GM23248 (cell line): ENCODE measurements around the gene PAPOLB. TPM values are rescaled to one million over a fixed set of nuclear protein-coding genes. Genes with fewer than 3 reads are reported as not detected.

Source experiments
- DNase-seq: peaks from one replicate; pipeline ENCODE4 v3.0.0-alpha.2; 2015
- H2AFZ ChIP-seq: fragments of 200-600 bp; sonication (generic); 2 replicates; pipeline ENCODE4 v1.6.1; 2016; ENCODE audit warnings: antibody characterized with exemption
- H3F3A ChIP-seq: fragments of 200-600 bp; sonication (generic); 2 replicates; pipeline ENCODE4 v1.6.1; 2016; ENCODE audit warnings: mild to moderate bottlenecking, antibody characterized with exemption, mixed run types; ENCODE audit not compliant: insufficient read depth
- H3K27ac ChIP-seq: fragments of 200-600 bp; sonication (generic); 2 replicates; pipeline ENCODE4 v1.5.1; 2016; ENCODE audit warnings: mild to moderate bottlenecking
- H3K27me3 ChIP-seq: fragments of 200-600 bp; sonication (generic); replicated peaks from 2 replicates; pipeline ENCODE4 v1.6.1; 2016; ENCODE audit warnings: mild to moderate bottlenecking; ENCODE audit not compliant: insufficient read depth
- H3K36me3 ChIP-seq: fragments of 200-600 bp; sonication (generic); 2 replicates; pipeline ENCODE4 v1.6.1; 2016; ENCODE audit warnings: low read depth, mild to moderate bottlenecking
- H3K4me1 ChIP-seq: fragments of 200-600 bp; sonication (generic); 2 replicates; pipeline ENCODE4 v1.6.1; 2016; ENCODE audit warnings: mild to moderate bottlenecking; ENCODE audit not compliant: insufficient read depth
- H3K4me2 ChIP-seq: fragments of 200-600 bp; sonication (generic); one replicate; pipeline ENCODE4 v1.6.1; 2016; ENCODE audit warnings: mild to moderate bottlenecking; ENCODE audit not compliant: unreplicated experiment
- H3K4me3 ChIP-seq: fragments of 200-600 bp; sonication (generic); 2 replicates; pipeline ENCODE4 v1.5.1; 2016; ENCODE audit warnings: mild to moderate bottlenecking
- H3K79me2 ChIP-seq: fragments of 200-600 bp; sonication (generic); 2 replicates; pipeline ENCODE4 v1.6.1; 2016; ENCODE audit warnings: mild to moderate bottlenecking; ENCODE audit not compliant: insufficient read depth
- H3K9ac ChIP-seq: fragments of 200-600 bp; sonication (generic); 2 replicates; pipeline ENCODE4 v1.6.1; 2016; ENCODE audit warnings: mild to moderate bottlenecking
- H3K9me2 ChIP-seq: fragments of 200-600 bp; sonication (generic); 2 replicates; pipeline ENCODE4 v1.6.1; 2016; ENCODE audit warnings: mixed run types, mild to moderate bottlenecking, moderate library complexity; ENCODE audit not compliant: insufficient read depth
- H3K9me3 ChIP-seq: fragments of 200-600 bp; sonication (generic); one replicate; pipeline ENCODE4 v1.6.1; 2017; ENCODE audit warnings: low read depth
- H4K20me1 ChIP-seq: fragments of 200-600 bp; sonication (generic); 2 replicates; pipeline ENCODE4 v1.6.0; 2016; ENCODE audit not compliant: insufficient read depth
- EZH2 ChIP-seq: fragments of 200-600 bp; sonication (generic); IDR thresholded peaks from 2 replicates; pipeline ENCODE4 v1.6.1; 2018; ENCODE audit warnings: antibody characterized with exemption, mild to moderate bottlenecking; ENCODE audit not compliant: insufficient read depth, poor library complexity, severe bottlenecking
- EZH2phosphoT487 ChIP-seq: fragments of 200-600 bp; sonication (generic); IDR thresholded peaks from 2 replicates; pipeline ENCODE4 v1.6.1; 2018; ENCODE audit warnings: antibody characterized with exemption, moderate library complexity, mild to moderate bottlenecking, low read depth; ENCODE audit not compliant: insufficient read depth
- WGBS, 2 experiments: methylation state at CpG; one replicate each; pipeline ENCODE4 v1.1.6; 2015 to 2017; ENCODE audit warnings: low lambda C conversion rate in 2 of 2, low coverage in 1 of 2; ENCODE audit errors: missing lambda C conversion rate in 2 of 2; 5-methylcytosine and 5-hydroxymethylcytosine counted together
- in situ Hi-C: fragments of 300-500 bp; cut with MboI; formaldehyde crosslinking; loops from 2 replicates; pipeline ENCODE4 v1.15.0; 2020
- polyA plus RNA-seq: library from polyadenylated mRNA; unstranded; fragments of >200 nt; fragmentation: Nextera tagmentation; extraction: Ambion mirVana; gene quantifications from 2 replicates; pipeline ENCODE4 v1.2.1, GENCODE V29; 2016
- total RNA-seq: library from RNA; depleted of rRNA; stranded (reverse); fragments of >200 nt; shearing (Covaris generic); gene quantifications from 2 replicates; pipeline ENCODE4 v1.2.3, GENCODE V29; 2014

Gene PAPOLB
- total and polyA plus RNA-seq, 2 experiments from 2014 or later: 0.11 TPM; not detected in 1

DNA sequence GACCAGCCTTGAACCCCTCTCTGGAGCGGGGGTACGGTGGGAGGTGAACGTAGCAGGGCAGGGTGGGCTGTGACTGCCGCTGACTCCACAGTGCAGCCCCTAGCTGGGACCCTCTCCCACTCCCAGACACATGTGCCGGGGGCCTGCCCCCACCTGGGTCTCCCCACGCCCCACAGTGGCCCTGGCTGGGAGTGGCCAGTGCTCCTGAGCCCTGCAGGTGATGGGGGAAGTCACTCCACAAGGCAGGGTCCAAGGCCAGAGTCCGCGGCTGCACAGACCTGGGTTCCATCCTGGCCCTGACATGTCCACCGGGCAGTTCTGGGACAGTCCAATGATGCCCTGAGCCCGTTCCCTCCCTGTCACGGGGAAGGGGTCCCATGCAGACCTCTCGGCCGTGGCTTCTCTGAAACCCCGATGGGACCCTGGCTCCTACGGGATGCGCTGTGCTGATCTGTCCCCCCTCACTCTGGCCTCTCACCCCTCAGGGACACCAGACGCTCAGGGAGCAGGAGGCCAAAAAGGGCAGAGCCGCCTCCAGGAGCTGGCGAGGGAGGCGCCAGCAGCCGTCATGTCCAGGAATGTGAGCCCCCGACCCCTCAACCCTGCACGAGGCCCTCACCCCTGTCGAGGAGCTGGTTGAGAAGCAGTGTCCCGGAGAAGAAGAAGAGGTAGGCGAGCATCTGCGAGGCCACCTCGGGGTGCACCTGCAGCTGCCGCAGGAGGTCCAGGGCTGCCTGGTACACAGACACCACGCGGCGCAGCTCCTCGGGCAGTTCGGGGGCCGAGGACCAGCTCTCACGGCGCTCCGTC is 46.0 kb downstream of the PAPOLB start:
- no peaks in the 10 kb centered on the region for H3K79me2 ChIP-seq
- in situ Hi-C loops: no loop called here
- H3K27me3 ChIP-seq: no peaks in the 10 kb centered on the region
- DNase-seq: no peak
- H3K9me3 ChIP-seq: no peaks in the 10 kb centered on the region
- 90 to 96% methylated on average over 31 to 38 of the region's 38 CpGs for WGBS, 2 experiments
- H3K4me3 ChIP-seq: no peak overlapping the region
- H4K20me1 ChIP-seq: no peaks in the 10 kb centered on the region
- no peak overlapping the region for H3K4me2 ChIP-seq
- no peak overlapping the region for H3K9ac ChIP-seq
- H3K36me3 ChIP-seq: no peaks in the 10 kb centered on the region
- H3K9me2 ChIP-seq: no peaks in the 10 kb centered on the region
- no peak overlapping the region for H3K27ac ChIP-seq
- TF ChIP-seq EZH2 (no peak), EZH2phosphoT487 (no peak)
- H2AFZ ChIP-seq: no peak overlapping the region
- H3F3A ChIP-seq: no peaks in the 10 kb centered on the region
- H3K4me1 ChIP-seq: no peaks in the 10 kb centered on the region

DNA sequence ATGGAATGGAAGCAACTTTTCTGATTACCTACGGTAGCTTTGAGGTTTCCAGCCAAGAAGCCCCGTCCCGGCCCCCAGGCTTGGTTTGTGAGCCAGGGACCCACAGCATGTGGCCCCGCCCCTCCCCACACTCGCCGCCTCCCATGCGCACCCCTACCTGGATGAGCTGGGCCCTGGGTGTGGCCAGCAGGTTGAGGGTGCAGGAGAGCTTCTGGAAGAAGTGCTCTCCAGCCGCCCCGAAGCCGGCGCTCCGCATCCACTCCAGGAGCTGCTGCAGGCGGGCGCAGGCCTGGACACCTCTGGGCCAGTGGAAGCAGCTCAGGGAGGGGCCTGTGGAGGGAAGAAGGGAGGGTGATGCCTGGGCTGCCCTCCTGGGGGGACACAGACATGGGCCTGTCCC is 46.7 kb downstream of the PAPOLB start:
- H3K4me2 ChIP-seq: no peak overlapping the region
- H3K27me3 ChIP-seq: no peaks in the 10 kb centered on the region
- no peaks in the 10 kb centered on the region for H4K20me1 ChIP-seq
- H3K27ac ChIP-seq: no peak overlapping the region
- no peak for TF ChIP-seq EZH2phosphoT487
- TF ChIP-seq EZH2: no peak
- H2AFZ ChIP-seq: no peak overlapping the region
- H3K9ac ChIP-seq: no peak overlapping the region
- H3F3A ChIP-seq: no peaks in the 10 kb centered on the region
- no peak overlapping the region for H3K4me3 ChIP-seq
- no peaks in the 10 kb centered on the region for H3K79me2 ChIP-seq
- H3K4me1 ChIP-seq: no peaks in the 10 kb centered on the region
- no peaks in the 10 kb centered on the region for H3K9me3 ChIP-seq
- in situ Hi-C loops: no loop called here
- H3K36me3 ChIP-seq: no peaks in the 10 kb centered on the region
- DNase-seq: no peak
- no peaks in the 10 kb centered on the region for H3K9me2 ChIP-seq
- 96 to 97% methylated on average over 10 to 14 of the region's 14 CpGs for WGBS, 2 experiments

DNA sequence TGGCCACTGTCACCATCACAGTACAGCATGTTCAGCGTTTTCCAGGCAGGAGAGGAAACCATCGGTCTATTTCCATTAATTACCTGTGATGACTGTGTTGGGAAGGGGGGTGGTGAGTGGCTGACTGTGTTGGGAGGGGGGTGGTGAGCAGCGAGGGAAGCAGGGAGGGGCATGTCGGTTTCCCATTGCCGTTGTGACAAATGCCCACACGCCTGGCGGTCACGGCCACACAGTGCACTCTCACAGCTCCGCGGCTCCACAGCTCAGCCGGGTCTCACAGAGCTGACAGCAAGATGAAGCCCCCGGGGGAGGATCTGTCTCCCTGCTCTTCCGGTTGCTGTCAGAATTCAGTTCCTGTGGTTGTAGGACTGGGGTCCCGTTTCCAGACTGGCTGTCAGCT is 47.4 kb downstream of the PAPOLB start:
- in situ Hi-C loops: no loop called here
- no peaks in the 10 kb centered on the region for H3F3A ChIP-seq
- TF ChIP-seq EZH2 (no peak), EZH2phosphoT487 (no peak)
- H3K9me3 ChIP-seq: no peaks in the 10 kb centered on the region
- no peak overlapping the region for H3K4me2 ChIP-seq
- no peak overlapping the region for H3K4me3 ChIP-seq
- no peak for DNase-seq
- H3K9me2 ChIP-seq: no peaks in the 10 kb centered on the region
- H3K36me3 ChIP-seq: no peaks in the 10 kb centered on the region
- no peak overlapping the region for H3K9ac ChIP-seq
- no peaks in the 10 kb centered on the region for H4K20me1 ChIP-seq
- no peaks in the 10 kb centered on the region for H3K27me3 ChIP-seq
- H3K4me1 ChIP-seq: no peaks in the 10 kb centered on the region
- H3K79me2 ChIP-seq: no peaks in the 10 kb centered on the region
- H3K27ac ChIP-seq: no peak overlapping the region
- H2AFZ ChIP-seq: no peak overlapping the region
- WGBS, 2 experiments: 74 to 84% methylated on average over 10 to 14 of the region's 14 CpGs

DNA sequence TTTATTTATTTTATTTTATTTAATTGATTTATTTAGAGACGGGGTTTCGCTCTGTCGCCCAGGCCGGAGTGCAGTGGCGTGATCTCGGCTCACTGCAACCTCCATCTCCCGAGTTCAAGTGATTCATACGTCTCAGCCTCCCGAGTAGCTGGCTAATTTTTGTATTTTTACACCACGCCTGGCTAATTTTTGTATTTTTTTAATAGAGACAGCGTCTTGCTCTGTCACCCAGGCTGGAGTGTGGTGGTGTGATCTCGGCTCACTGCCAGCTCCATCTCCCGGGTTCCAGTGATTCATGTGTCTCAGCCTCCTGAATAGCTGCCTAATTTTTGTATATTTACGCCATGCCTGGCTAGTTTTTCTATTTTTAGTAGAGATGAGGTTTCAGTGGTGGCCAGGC is 52.2 kb downstream of the PAPOLB start:
- Histone ChIP-seq H3K9me2 (no peaks in the 10 kb centered on the region), H3K4me3 (no peak overlapping the region), H3K4me2 (no peak overlapping the region), H3K79me2 (no peaks in the 10 kb centered on the region), H3K9me3 (no peaks in the 10 kb centered on the region), H3K9ac (no peak overlapping the region), H3F3A (no peaks in the 10 kb centered on the region), H4K20me1 (no peaks in the 10 kb centered on the region), H3K27ac (no peak overlapping the region), H3K27me3 (no peaks in the 10 kb centered on the region), H2AFZ (no peak overlapping the region), H3K36me3 (no peaks in the 10 kb centered on the region), H3K4me1 (no peaks in the 10 kb centered on the region)
- in situ Hi-C loops: no loop called here
- 91 to 93% methylated on average over 14 of the region's 14 CpGs for WGBS, 2 experiments
- DNase-seq: no peak
- TF ChIP-seq EZH2 (no peak), EZH2phosphoT487 (no peak)
